IMR-90 (cell line): ENCODE measurements around the gene ATP5ME.

ENCODE experiments used
- POLR2A ChIP-seq: IDR thresholded peaks from 2 replicates; pipeline ENCODE4 v1.6.1; 2012; ENCODE audit warnings: mild to moderate bottlenecking, low read depth, low read length
- RAD21 ChIP-seq: IDR thresholded peaks from 2 replicates; pipeline ENCODE4 v1.6.1; 2012; ENCODE audit warnings: low read length, improper control_type of control experiment
- RFX5 ChIP-seq: IDR thresholded peaks from 2 replicates; pipeline ENCODE4 v1.8.0; 2012; ENCODE audit warnings: low read depth, mild to moderate bottlenecking, low read length, moderate library complexity
- TF ChIP-seq, protein P1 (sequence below): conservative IDR thresholded peaks from 2 replicates; pipeline ENCODE4 v1.5.1; 2012; ENCODE audit warnings: mild to moderate bottlenecking, low read depth, low read length, improper control_type of control experiment

DNA sequence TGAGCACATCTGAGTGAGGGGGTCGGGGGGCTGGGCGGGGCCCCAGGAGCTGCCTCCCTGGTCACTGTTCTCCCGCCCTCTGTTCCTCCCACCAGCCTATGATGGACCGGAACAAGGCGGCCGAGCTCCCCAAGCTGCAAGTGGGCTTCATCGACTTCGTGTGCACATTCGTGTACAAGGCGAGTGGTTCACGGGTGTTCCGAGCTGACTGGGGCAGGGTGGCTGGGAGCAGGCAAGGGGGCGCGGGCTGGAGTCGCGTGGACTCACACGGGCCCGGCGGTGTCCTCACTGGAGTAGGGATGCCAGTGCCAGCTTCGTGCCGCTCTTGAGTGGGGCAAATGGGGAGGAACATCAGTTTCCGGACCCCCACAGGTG, 7.7 kb downstream of the ATP5ME start:
- TF ChIP-seq RFX5 (no peak), POLR2A (no peak), RAD21 (no peak)
- TF ChIP-seq, protein P1, sequence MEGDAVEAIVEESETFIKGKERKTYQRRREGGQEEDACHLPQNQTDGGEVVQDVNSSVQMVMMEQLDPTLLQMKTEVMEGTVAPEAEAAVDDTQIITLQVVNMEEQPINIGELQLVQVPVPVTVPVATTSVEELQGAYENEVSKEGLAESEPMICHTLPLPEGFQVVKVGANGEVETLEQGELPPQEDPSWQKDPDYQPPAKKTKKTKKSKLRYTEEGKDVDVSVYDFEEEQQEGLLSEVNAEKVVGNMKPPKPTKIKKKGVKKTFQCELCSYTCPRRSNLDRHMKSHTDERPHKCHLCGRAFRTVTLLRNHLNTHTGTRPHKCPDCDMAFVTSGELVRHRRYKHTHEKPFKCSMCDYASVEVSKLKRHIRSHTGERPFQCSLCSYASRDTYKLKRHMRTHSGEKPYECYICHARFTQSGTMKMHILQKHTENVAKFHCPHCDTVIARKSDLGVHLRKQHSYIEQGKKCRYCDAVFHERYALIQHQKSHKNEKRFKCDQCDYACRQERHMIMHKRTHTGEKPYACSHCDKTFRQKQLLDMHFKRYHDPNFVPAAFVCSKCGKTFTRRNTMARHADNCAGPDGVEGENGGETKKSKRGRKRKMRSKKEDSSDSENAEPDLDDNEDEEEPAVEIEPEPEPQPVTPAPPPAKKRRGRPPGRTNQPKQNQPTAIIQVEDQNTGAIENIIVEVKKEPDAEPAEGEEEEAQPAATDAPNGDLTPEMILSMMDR = no peak
